Prostate gland (tissue), 2 donors: ENCODE data around the gene LARGE2.

ENCODE experiments used
- CTCF ChIP-seq, 4 experiments: fragments of 200-600 bp in 2 of 4; fragments of 450-650 bp in 2 of 4; sonication (generic) in 2 of 4; IDR thresholded peaks; 1 replicate in 3 of 4; 2 replicates in 1 of 4; pipeline ENCODE4 v1.5.1; 2016 to 2019; ENCODE audit warnings: antibody characterized with exemption in 4 of 4, mild to moderate bottlenecking in 2 of 4, moderate library complexity in 2 of 4
- POLR2A ChIP-seq: fragments of 450-650 bp; IDR thresholded peaks from one replicate; pipeline ENCODE4 v1.6.1; 2016; ENCODE audit warnings: antibody characterized with exemption, mild to moderate bottlenecking

GRCh38 chr11:45949992-45950407 is 27.5 kb downstream of the LARGE2 start:
- TF ChIP-seq CTCF (IDR thresholded peaks at IDR 0.05) (no peak), POLR2A (no peak)
